Activated CD4-positive, CD25-positive, alpha-beta regulatory T cell (primary cell): Measurements from ENCODE around the gene NRXN2.
A peak's percentile ranks its signal among the peaks of the same experiment; 100 is the strongest.
"Not testable (repeated sequence)": the region's sequence is repeated elsewhere in the genome, so short reads cannot be mapped to it uniquely, and the experiment has no call there.

Experiments used
- DNase-seq, 4 experiments: peaks; one replicate each; lab custom pipeline; 2025; lab: John Stamatoyannopoulos, UW

The NRXN2 gene

DNA sequence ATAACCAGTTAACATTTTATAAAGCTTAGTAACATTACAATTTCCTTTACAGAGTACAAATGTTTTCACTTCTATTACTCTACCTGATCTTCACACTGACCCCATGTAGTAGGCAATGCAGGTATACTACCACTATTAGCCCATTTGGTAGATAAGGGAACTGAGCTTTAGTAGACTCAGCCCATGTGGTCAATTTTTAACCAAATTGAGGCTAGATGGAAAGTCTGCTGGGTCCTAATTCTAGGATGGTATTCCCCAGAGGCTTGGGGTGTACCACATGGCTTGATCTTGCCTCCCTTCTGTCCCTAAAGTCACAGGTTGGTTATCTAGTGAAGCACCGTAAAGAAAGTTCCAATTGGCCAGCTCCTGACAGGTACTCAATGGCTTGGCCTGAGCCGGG, 48.2 kb downstream of the NRXN2 start:
- no peak for DNase-seq

GRCh38 chr11:64673279-64673678, 49.7 kb downstream of the NRXN2 start:
- no peak for DNase-seq

- no peak for DNase-seq
These were observed 50.1 kb downstream of the NRXN2 start for GRCh38 chr11:64672875-64673274.

GRCh38 chr11:64670975-64671374, 52.0 kb downstream of the NRXN2 start:
- no peak for DNase-seq

GRCh38 chr11:64667154-64667745, 55.7 kb downstream of the NRXN2 start:
- DNase-seq = no peak

- DNase-seq = no peak
These were observed 57.6 kb downstream of the NRXN2 start for GRCh38 chr11:64665411-64665821.

- DNase-seq = not testable (repeated sequence)
These were observed 58.6 kb downstream of the NRXN2 start for GRCh38 chr11:64664236-64664870.

DNA sequence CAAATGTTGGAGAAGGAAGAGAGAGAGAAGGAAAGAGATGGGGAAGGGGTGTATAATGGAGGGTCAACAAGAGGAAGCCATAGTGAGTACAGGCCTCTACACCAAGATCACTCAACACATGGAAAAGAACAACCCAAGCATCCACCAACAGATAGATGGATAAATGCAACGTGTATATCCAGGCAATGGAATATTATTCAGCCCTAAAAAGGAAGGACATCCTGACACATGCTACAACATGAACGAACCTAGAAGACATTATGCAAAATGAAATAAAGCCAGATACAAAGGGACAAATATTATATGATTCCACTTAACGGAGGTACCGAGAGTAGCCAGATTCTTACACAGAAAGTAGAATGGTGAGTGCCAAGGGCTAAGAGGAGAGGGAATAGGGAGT, 59.3 kb downstream of the NRXN2 start:
- DNase-seq = no peak

DNA sequence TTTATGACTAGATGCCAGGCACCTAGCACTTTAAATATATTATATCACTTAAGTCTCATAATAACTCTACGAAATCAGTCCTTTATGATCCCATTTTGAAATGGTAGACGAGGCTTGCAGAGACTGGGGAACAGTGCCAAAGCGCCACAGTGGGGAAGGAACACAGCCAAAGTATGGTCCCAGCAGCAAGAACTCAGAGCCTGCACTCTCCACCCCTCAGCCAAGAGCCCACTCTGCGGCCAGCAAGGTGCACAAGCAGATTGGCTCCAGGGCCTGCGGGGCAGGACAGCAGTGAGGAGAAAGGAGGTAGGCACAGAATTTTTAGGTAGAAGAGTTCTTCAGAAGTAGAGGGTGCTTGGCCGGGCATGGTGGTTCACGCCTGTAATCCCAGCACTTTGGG, 61.4 kb downstream of the NRXN2 start:
- DNase-seq = no peak

DNA sequence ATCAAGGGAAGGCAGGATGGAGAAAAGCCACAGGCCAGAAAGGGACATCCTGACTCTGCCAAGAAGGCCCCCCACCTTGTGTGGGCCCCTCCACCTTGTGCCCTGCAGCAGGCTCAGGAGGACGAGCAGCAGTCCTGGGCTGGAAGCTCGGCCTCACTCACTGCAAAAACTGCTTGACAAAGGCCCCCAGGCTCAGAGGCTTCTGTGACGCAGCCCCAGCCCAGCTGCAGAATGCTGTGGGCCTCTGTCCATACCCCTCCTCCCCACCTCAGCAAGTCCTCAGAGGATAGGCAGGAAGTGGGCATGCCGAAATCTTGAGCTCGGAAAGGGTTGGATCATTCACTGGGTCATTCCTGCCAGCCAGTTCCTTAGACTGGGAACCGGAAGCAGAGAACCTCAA, 61.9 kb downstream of the NRXN2 start:
- DNase-seq = no peak

GRCh38 chr11:64660706-64661105, 62.3 kb downstream of the NRXN2 start:
- no peak for DNase-seq

DNA sequence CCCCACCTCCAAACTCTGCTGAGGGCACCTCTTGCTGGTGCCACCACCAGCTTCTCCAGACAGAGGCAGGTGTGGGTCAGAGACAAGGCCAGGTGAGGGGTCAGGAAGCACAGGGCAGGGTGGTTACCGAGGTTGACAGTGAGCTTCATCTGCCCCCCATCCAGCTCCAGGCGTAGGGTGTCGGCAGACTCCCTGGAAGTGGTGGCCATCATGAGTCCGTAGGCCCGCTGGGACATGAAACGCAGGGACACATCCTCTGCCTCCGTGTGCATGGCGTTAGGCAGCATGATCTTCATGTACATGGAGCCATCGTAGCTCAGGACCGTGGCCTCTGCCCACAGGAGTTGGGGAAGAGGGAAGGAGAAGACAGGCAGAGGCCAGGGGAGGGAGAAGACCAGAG, 62.8 kb downstream of the NRXN2 start:
- no peak for DNase-seq

DNA sequence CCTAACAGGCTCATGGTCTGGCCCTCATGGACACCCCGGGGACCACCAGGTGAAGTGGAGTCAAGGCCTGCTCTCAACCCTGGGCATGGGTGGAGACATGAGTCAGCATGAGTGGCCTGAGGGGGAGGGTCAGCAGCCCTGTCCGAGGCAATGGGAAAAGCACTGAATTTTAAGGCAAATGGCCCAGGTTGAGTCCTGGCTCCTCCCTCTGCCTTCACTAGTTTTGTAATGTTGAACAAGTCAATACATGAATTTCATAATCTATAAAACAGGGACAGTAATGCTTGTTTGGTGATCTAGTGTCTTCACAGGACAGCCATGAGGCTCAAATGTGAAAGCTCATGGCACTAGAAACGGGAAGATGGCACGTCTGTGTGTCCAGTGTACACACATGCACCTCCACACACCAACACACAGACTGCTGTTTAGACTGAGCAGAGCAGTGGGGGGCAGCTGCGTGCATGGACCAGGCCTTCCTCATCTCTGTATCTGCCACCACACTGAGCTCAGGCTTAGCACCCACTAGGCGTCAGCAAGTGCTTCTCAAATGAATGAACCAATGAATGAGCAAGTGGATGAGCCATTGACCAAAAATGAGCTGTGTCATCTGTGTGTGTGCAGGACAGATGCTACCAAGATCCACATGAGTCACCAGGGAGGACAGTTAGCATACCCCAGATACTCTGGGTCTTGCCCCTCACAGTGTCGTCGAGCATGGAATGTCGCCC, 63.4 kb downstream of the NRXN2 start:
- DNase-seq = no peak

- no peak for DNase-seq
These were observed 64.7 kb downstream of the NRXN2 start for GRCh38 chr11:64658265-64658664.

DNA sequence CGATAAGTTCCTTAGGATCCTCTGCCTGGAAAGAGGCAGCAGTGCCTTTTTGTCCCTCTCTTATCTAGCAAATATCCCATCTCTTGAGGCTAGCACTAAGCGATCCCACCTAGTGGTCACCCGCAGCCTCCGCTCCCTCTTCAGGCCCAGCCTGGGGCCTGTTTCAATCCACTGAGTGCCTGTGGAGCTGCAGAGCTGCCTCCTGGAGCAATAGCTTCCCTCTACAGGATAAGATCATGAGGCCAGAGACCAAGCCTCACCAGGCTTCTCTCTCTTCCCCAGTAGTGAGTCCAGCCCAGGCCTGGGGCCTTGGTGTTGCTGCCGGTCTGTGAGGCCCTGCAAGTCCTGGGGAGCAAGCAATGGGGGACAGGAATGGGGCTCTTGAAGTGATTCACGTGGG, 66.1 kb downstream of the NRXN2 start:
- DNase-seq = no peak

GRCh38 chr11:64655941-64656601, 66.9 kb downstream of the NRXN2 start:
- no peak for DNase-seq

GRCh38 chr11:64654958-64655541, 67.9 kb downstream of the NRXN2 start:
- DNase-seq = no peak

GRCh38 chr11:64654439-64654838, 68.6 kb downstream of the NRXN2 start:
- no peak for DNase-seq

DNA sequence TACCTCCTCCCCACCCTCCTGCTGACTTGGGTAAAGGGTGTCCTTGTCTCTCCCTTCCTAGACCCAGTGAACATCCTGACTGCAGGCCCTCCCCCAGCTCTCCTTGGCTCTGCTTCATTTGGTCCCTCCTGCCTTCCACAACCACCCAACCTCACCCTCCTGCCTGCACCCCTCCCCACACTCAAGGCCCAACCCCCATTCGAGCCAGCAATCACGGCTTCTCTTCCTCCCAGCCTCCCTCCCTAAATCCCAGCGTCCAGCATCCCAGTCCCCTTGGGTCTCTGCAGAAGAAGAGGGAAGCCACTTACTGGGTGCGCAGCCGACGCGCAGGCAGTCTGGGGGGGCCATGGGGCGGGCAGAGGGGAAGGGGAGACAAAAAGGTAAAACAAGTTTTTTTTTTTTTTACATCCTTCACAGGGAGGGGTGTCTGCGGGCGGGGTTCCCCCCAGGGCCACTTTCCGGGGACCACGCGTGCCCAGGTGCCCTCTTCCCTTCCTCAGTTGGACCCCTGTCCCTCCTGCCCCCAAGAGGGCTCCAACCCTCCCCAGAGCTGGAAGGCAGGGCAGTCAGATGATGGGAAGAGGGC, 69.5 kb downstream of the NRXN2 start:
- DNase-seq = no peak

DNA sequence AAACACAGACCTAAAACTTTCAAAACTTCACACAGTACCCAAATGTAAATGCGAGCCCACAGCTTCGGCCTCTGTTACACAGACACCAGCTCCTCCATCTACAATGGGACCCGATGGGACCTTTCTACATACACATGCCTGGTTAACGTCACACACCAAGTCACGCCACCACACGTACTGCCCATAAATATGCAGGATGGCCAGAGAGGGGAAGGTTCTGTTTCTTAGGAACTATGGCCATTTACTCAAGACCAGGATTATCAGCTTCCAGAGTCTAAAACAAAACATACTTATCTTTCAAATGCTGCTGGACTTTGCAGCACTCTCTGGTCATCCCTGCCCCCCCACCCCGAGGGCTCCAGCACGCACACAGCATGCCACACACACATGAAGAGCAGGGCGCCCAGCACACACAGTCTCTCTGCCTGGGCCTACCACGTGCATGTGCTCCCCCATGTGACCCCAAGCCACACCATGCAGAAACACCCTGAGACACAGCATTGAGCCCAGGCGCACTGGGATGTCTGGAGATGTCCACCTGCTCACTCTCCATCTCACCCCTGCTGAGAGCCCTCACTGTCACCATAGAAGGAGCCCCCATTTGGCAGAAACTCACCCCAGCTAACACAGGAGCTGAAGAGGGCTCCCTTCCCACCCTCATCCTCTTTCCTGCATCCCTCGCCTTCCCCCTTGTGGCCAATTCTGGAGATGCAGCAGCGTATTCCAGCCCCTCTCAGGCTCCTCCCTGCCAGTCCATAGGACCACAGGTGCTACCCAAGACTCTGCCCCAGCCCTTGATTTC, 70.2 kb downstream of the NRXN2 start:
- DNase-seq = peak; percentile 42 to 76 (median 53)

DNA sequence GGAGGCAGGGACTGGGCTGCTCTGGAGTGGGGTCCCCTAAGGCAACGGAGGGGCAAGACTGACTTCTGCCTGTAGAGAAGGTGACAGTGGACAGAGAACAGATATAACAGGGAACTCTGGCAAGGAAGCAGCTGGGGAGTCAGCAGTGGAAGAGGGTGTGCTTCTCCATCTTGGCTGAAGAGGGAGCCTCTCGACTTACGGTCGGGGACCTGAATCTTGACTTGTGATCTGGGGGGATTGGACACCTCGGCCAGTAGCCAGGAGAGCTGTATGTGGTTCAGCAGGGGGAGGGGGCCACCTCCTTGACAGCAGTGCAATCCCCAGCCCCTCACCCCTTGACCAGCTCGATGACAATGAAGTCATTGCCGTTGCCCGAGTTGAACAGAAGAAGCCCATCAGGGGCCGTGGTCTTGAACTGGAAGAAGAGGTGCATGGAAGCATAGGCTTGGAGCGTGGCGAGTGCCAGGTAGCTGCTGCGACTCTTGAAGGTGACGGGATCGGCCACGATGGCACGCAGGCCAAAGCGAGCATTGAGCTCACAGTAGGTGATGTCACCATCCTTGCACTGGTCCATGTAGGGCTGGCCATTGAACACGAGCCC, 72.0 kb downstream of the NRXN2 start:
- DNase-seq = no peak
